Measurements from ENCODE around the gene SDK1.

SDK1 gene

GRCh38 chr7:3336042-3336665, 35.1 kb downstream of the SDK1 start:
- TF ChIP-seq ZFX (IDR thresholded peaks at IDR 0.05) (no peak), CTCF (conservative IDR thresholded peaks at IDR 0.05) (no peak)

GRCh38 chr7:3338161-3338560, 37.1 kb downstream of the SDK1 start:
- H3K27ac ChIP-seq = no peak overlapping the region
- TF ChIP-seq ZFX (IDR thresholded peaks at IDR 0.05) (no peak), CTCF (conservative IDR thresholded peaks at IDR 0.05) (no peak)

More at GRCh38 chr7:3336042-3336665, 35.1 kb downstream of the SDK1 start:
- H3K27ac ChIP-seq = no peak overlapping the region

- TF ChIP-seq ZFX (IDR thresholded peaks at IDR 0.05) = no peak
- TF ChIP-seq CTCF (conservative IDR thresholded peaks at IDR 0.05) = no peak
- no peak overlapping the region for H3K27ac ChIP-seq
Measured at GRCh38 chr7:3345699-3346481, 44.8 kb downstream of the SDK1 start.

GRCh38 chr7:3349126-3349525, 48.1 kb downstream of the SDK1 start:
- TF ChIP-seq ZFX (IDR thresholded peaks at IDR 0.05) = no peak
- TF ChIP-seq CTCF (conservative IDR thresholded peaks at IDR 0.05) = no peak

GRCh38 chr7:3356173-3356572, 55.1 kb downstream of the SDK1 start:
- TF ChIP-seq CTCF (conservative IDR thresholded peaks at IDR 0.05) = no peak
- TF ChIP-seq ZFX (IDR thresholded peaks at IDR 0.05) = no peak
- no peak overlapping the region for H3K27ac ChIP-seq

More at GRCh38 chr7:3349126-3349525, 48.1 kb downstream of the SDK1 start:
- H3K27ac ChIP-seq = no peak overlapping the region

GRCh38 chr7:3358991-3359390, 57.9 kb downstream of the SDK1 start:
- H3K27ac ChIP-seq = no peak overlapping the region
- TF ChIP-seq CTCF (conservative IDR thresholded peaks at IDR 0.05) = no peak
- TF ChIP-seq ZFX (IDR thresholded peaks at IDR 0.05) = no peak

GRCh38 chr7:3367261-3367660, 66.2 kb downstream of the SDK1 start:
- H3K27ac ChIP-seq = no peak overlapping the region
- TF ChIP-seq CTCF (conservative IDR thresholded peaks at IDR 0.05) (no peak), ZFX (IDR thresholded peaks at IDR 0.05) (no peak)
